AG20443 (cell line): ENCODE measurements around the gene RNF103.

ENCODE experiments used
- DNase-seq: peaks from one replicate; pipeline ENCODE4 v3.0.0; 2012; ENCODE audit warnings: low spot score, mixed read lengths

The RNF103 gene

DNA sequence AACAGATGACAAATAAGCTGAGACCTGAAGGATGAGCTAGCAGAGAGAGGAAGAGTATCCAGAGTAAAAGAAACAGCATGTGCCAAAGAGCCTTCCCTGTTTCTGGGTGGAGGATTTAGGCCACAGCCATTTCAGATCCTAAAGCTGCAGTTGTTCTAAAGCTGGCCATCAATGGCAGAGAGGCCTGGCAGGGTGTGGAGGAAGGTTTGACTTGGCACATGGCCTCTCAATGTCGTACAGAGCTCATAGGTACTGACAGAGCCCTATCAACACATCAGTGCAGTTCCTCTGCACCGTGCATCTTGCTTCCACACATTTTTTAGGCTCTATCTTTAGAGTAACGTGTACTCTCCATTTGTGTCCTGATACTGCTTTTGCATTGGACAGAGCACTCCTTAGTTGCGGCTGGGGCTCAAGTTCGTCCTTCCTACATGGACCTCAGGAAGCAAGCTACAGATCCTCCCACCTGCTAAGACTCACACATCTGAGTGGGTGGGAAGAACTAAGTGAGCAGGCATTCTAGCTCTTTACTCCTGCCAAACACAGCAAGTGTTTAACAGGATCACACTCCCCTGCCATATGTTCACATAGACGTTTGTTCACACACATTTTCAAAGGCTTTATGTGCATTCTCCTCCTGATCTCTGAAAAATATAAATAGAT is 57.4 kb downstream of the RNF103 start:
- no peak for DNase-seq

DNA sequence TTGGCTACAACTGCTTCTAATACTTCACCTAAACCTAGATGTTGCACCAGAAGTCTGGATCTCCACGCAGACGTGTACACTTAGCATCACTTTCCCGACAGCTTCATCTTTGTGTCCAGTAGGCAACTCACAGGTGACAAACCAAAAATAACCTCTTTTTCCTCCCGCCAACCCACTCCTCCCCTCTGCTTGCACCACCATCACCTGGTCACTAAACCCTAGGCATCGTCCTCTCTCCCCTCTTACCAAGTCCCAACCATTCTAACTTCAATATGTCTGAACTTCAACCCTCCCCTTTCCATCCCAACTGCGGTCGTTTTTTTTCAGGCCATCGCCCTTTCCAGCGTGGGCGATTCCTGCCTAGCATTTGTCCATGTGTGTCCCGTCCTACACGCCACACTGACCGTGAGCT is 60.0 kb downstream of the RNF103 start:
- no peak for DNase-seq

DNA sequence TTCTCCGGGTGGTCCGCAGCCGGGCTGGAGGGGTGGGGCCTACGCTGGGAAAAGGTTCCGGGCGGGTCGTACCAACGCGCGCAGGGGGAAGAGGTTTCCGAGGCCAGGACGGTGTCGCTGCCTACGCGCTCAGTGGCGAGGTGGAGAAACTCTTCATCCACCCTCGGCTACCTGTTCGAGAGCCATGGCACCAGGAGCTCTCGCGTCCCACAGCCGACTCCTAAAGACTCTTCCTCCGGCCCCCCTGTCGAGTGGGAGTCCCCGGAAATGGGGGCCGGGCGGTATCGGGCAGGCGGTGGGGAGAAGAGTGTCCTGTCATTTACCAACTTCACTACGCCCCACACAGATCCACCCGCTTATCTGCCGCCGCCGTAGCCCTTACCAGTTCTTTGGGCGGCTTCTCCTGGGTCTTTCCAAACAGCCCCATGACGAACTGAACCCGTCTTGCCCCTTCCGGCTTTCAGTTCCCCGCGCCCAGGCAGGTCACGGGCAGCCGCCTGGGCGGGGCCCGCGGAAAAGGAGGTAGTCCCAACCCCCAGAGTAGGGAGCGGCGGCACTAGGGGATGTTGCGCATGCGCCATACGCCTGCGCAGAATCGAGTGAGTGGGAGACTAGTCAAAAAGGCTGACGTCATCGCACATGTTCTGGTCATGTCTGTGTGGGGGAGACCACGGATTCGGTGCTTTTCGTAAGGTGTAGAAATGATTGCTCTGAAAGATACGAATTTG is 60.6 kb downstream of the RNF103 start, which contains the start of gene CHMP3:
CHMP3 (minus strand) TSS at position 522 of the 728 bp plus-strand sequence; CDS start at position 427, 95 bp downstream.
- DNase-seq, result peak; percentile 100

DNA sequence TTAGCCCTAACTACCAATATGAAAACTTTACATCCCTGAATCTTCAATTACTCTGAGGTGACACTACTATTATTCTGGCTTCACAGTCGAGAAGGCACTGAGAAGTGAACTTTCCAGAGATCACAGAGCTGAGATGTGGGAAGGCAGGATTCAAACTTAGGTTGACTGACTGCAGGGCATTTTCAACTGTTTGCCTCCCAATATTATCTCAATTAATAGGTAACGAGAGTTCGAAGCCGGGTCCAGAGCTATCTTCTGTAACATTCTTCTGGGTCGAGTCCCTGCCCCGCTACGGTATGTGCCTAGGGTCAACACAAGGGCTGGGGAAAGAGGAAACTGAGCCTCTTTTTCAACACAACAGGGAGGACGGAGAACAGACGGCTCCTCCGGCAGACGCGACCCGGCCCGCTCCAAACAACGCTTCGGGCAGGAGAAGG is 61.2 kb downstream of the RNF103 start:
- no peak for DNase-seq

DNA sequence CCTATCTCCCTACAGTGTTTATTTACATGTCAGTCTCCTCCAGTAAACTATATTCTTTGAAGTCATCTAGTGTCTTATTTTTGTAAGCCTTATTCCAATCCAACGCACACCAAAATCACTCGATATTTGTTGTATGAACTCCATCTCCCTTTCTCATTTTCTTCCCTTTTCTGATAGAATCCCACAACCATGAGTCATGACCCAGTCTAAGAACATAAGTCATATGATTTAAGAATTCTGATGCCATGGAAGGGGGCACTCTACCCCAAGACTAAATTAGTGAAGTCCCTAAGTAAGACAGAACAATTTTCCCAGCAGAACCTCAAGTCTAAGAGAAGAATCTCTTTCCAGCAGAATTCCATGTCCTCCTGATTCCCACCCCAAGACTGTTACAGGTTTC is 65.8 kb downstream of the RNF103 start:
- DNase-seq, result no peak

DNA sequence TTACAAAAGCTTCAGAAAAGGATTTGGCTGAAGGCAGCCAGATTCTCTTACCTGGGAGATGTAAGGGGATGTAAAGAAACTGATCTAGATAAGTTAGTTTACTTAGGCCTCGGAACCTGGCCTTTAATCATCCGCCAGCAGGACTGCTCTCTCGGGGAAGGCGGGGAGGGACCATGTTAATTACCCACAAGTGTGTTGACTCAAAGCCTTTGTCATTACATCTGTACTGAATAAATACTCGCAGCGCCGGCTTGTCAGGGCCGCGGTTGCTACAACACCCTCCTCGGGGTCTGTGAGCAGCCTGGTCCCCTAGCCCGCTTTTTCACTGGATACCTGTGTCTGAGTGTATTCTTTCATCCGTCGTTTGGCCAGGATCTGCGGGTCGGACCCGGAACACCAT is 67.2 kb downstream of the RNF103 start:
- no peak for DNase-seq
